ENCODE data around the gene MIXL1. TPM values are rescaled to one million over a fixed set of nuclear protein-coding genes. Genes with fewer than 3 reads are reported as not detected.

MIXL1 gene
- total RNA-seq, 1 experiment from 2014 or later, result not detected

GRCh38 chr1:226203240-226203639 lies 20.2 kb upstream of the MIXL1 start:
- CTCF ChIA-PET, result no interaction called here
- H3K27me3 Mint-ChIP-seq (ENCODE audit: unreplicated experiment), result peaks cover 18% of the 10 kb centered on the region
- TF ChIP-seq, protein P1, sequence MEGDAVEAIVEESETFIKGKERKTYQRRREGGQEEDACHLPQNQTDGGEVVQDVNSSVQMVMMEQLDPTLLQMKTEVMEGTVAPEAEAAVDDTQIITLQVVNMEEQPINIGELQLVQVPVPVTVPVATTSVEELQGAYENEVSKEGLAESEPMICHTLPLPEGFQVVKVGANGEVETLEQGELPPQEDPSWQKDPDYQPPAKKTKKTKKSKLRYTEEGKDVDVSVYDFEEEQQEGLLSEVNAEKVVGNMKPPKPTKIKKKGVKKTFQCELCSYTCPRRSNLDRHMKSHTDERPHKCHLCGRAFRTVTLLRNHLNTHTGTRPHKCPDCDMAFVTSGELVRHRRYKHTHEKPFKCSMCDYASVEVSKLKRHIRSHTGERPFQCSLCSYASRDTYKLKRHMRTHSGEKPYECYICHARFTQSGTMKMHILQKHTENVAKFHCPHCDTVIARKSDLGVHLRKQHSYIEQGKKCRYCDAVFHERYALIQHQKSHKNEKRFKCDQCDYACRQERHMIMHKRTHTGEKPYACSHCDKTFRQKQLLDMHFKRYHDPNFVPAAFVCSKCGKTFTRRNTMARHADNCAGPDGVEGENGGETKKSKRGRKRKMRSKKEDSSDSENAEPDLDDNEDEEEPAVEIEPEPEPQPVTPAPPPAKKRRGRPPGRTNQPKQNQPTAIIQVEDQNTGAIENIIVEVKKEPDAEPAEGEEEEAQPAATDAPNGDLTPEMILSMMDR (IDR thresholded peaks at IDR 0.05; ENCODE audit: unreplicated experiment), result no peak
- DNase-seq, result no peak
- H3K36me3 Mint-ChIP-seq (ENCODE audit: insufficient read depth, unreplicated experiment), result no peaks in the 10 kb centered on the region
- no peak overlapping the region for H3K4me3 Mint-ChIP-seq (ENCODE audit: low read depth, unreplicated experiment)
- no peak overlapping the region for H3K27ac Mint-ChIP-seq (ENCODE audit: unreplicated experiment)
- H3K4me1 Mint-ChIP-seq (ENCODE audit: low read depth, unreplicated experiment), result no peaks in the 10 kb centered on the region
- H3K9me3 Mint-ChIP-seq (ENCODE audit: low read depth, unreplicated experiment), result no peaks in the 10 kb centered on the region
- intact Hi-C loops (cut with micrococcal nuclease; ENCODE audit: unreplicated experiment), result loop anchor here (10.0 kb wide), 1 partner anchor 132 kb away; no protein-coding TSS in a partner anchor
- BruUV-seq (replicated peaks), result no TSS peak

DNA sequence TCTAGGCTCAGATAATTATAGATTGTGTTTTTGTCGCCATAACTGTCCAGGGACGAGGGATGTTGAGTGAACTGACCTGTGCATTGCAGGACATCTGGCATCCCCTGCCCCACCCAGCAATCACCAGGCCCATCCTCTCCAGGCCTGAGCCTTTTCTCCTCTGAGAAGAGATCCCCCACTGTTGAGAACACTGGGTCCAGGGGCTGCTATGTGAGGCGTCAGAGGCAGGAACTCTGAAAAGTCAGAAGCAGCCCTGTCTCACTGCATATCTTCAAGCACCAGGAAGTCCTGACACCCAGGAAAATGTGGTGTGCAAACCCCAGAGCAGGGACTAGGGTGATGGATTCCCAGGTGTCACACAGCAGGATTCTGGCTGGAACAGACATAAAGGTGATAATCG lies 19.8 kb upstream of the MIXL1 start:
- intact Hi-C loops (cut with micrococcal nuclease; ENCODE audit: unreplicated experiment), result loop anchor here (10.0 kb wide), 1 partner anchor 131 kb away; no protein-coding TSS in a partner anchor
- CTCF ChIA-PET, result no interaction called here
- Mint-ChIP-seq H3K9me3 (ENCODE audit: low read depth, unreplicated experiment) (no peaks in the 10 kb centered on the region), H3K36me3 (ENCODE audit: insufficient read depth, unreplicated experiment) (no peaks in the 10 kb centered on the region), H3K27ac (ENCODE audit: unreplicated experiment) (no peak overlapping the region), H3K4me3 (ENCODE audit: low read depth, unreplicated experiment) (no peak overlapping the region), H3K27me3 (ENCODE audit: unreplicated experiment) (peaks cover 22% of the 10 kb centered on the region), H3K4me1 (ENCODE audit: low read depth, unreplicated experiment) (no peaks in the 10 kb centered on the region)
- TF ChIP-seq, protein P1 (IDR thresholded peaks at IDR 0.05; ENCODE audit: unreplicated experiment), result no peak
- DNase-seq, result no peak
- no TSS peak for BruUV-seq (replicated peaks)

DNA sequence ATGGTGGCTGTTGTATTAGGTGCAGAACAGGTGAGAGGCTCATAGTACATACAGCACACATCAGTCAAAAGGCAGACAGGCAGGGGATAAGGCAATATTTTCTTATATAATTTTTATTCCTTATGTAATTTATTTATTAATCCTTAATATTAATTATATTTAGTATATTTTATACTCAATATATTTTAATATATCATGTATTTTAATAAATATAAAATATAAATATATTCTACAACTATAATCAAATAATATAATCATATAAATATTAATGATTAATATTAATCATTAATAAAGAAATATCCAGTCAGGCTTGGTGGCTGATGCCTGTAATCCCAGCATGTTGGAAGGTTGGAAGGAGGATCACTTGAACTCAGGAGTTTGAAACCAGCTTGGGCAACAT lies 19.3 kb upstream of the MIXL1 start:
- CTCF ChIA-PET, result no interaction called here
- intact Hi-C loops (cut with micrococcal nuclease; ENCODE audit: unreplicated experiment), result loop anchor here (10.0 kb wide), 1 partner anchor 131 kb away; no protein-coding TSS in a partner anchor
- TF ChIP-seq, protein P1 (IDR thresholded peaks at IDR 0.05; ENCODE audit: unreplicated experiment), result no peak
- Mint-ChIP-seq H3K27me3 (ENCODE audit: unreplicated experiment) (peaks cover 27% of the 10 kb centered on the region), H3K9me3 (ENCODE audit: low read depth, unreplicated experiment) (no peaks in the 10 kb centered on the region), H3K36me3 (ENCODE audit: insufficient read depth, unreplicated experiment) (no peaks in the 10 kb centered on the region), H3K4me3 (ENCODE audit: low read depth, unreplicated experiment) (no peak overlapping the region), H3K27ac (ENCODE audit: unreplicated experiment) (no peak overlapping the region), H3K4me1 (ENCODE audit: low read depth, unreplicated experiment) (no peaks in the 10 kb centered on the region)
- no TSS peak for BruUV-seq (replicated peaks)
- no peak for DNase-seq

- no peak overlapping the region for H3K4me3 Mint-ChIP-seq (ENCODE audit: low read depth, unreplicated experiment)
- no TSS peak for BruUV-seq (replicated peaks)
- H3K36me3 Mint-ChIP-seq (ENCODE audit: insufficient read depth, unreplicated experiment), result no peaks in the 10 kb centered on the region
- H3K4me1 Mint-ChIP-seq (ENCODE audit: low read depth, unreplicated experiment), result no peaks in the 10 kb centered on the region
- H3K27me3 Mint-ChIP-seq (ENCODE audit: unreplicated experiment), result peaks cover 52% of the 10 kb centered on the region
- H3K9me3 Mint-ChIP-seq (ENCODE audit: low read depth, unreplicated experiment), result no peaks in the 10 kb centered on the region
- no peak for DNase-seq
- intact Hi-C loops (cut with micrococcal nuclease; ENCODE audit: unreplicated experiment), result loop anchor here (10.0 kb wide), 1 partner anchor 128 kb away; no protein-coding TSS in a partner anchor
- no peak overlapping the region for H3K27ac Mint-ChIP-seq (ENCODE audit: unreplicated experiment)
- TF ChIP-seq, protein P1 (IDR thresholded peaks at IDR 0.05; ENCODE audit: unreplicated experiment), result no peak
- CTCF ChIA-PET, result interaction anchor here (2.0 kb wide), 1 partner anchor 82 kb away, joined by 5 read pairs; no protein-coding TSS in a partner anchor
Measured at GRCh38 chr1:226207048-226207447, 16.4 kb upstream of the MIXL1 start.

Measured in Calu3 (cell line).